Lower lobe of right lung (tissue), 2 donors: ENCODE data around the gene ECPAS. TPM values are rescaled to one million over a fixed set of nuclear protein-coding genes. Genes with fewer than 3 reads are reported as not detected.

Experiments used
- ATAC-seq, 2 donors: fragments of 200-7000 bp; cut with Tn5 transposase; one replicate each; pipeline ENCODE4 v1.9.1; 2020 to 2022; ENCODE audit warnings: mild to moderate bottlenecking in 2 of 2, moderate library complexity in 2 of 2
- DNase-seq: peaks from one replicate; pipeline ENCODE4 v3.0.0-alpha.2; 2020
- H3K27ac ChIP-seq: fragments of 200-600 bp; one replicate; pipeline ENCODE4 v1.8.0; 2022
- H3K27me3 ChIP-seq: fragments of 200-600 bp; one replicate; pipeline ENCODE4 v1.8.0; 2022; ENCODE audit warnings: low read depth
- H3K36me3 ChIP-seq: fragments of 200-600 bp; one replicate; pipeline ENCODE4 v1.8.0; 2022; ENCODE audit warnings: mild to moderate bottlenecking
- H3K4me1 ChIP-seq: fragments of 200-600 bp; one replicate; pipeline ENCODE4 v1.8.0; 2022
- H3K4me3 ChIP-seq: fragments of 200-600 bp; one replicate; pipeline ENCODE4 v1.8.0; 2022; ENCODE audit warnings: mild to moderate bottlenecking
- H3K9me3 ChIP-seq: fragments of 200-600 bp; one replicate; pipeline ENCODE4 v1.8.0; 2022
- CTCF ChIP-seq: fragments of 200-600 bp; IDR thresholded peaks from one replicate; pipeline ENCODE4 v1.8.0; 2022; ENCODE audit warnings: antibody characterized with exemption, mild to moderate bottlenecking
- intact Hi-C: fragments of 100-400 bp; cut with DNase I; formaldehyde crosslinking; loops from one replicate; pipeline ENCODE4 v1.11.0; 2022
- total RNA-seq: library from RNA; stranded (reverse); fragmentation: NEBNext Ultra II Directional; extraction: Animal tissue kit (Norgen Biotek cat#: 25700); gene quantifications from one replicate; pipeline ENCODE4 v1.2.1, GENCODE V29; 2021
- donor health status: DM: no; HTN: yes; CAD: no; lungs with severe emphysema.

The ECPAS gene
- total RNA-seq, 1 donor from 2014 or later: 97.1 TPM

- Histone ChIP-seq H3K36me3 (peaks cover 74% of the 10 kb centered on the region), H3K27ac (no peak overlapping the region), H3K9me3 (peaks cover 17% of the 10 kb centered on the region), H3K27me3 (no peaks in the 10 kb centered on the region), H3K4me3 (no peak overlapping the region), H3K4me1 (no peaks in the 10 kb centered on the region)
- DNase-seq (no peak), ATAC-seq (peak; percentile 66 to 69)
- peak; percentile 31 for TF ChIP-seq CTCF
- intact Hi-C loops: no loop called here
These were observed 84.2 kb downstream of the ECPAS start for GRCh38 chr9:111399772-111400563.

GRCh38 chr9:111399211-111399739 is 84.9 kb downstream of the ECPAS start:
- intact Hi-C loops: no loop called here
- no peak for DNase-seq
- peak; percentile 29 to 30 for ATAC-seq
- H3K9me3 ChIP-seq: peaks cover 17% of the 10 kb centered on the region
- TF ChIP-seq CTCF: no peak
- no peak overlapping the region for H3K4me3 ChIP-seq
- peaks cover 75% of the 10 kb centered on the region for H3K36me3 ChIP-seq
- no peaks in the 10 kb centered on the region for H3K27me3 ChIP-seq
- H3K27ac ChIP-seq: no peak overlapping the region
- H3K4me1 ChIP-seq: no peaks in the 10 kb centered on the region

GRCh38 chr9:111393971-111394370 is 90.2 kb downstream of the ECPAS start:
- intact Hi-C loops: no loop called here
- DNase-seq (no peak), ATAC-seq (no peak)
- H3K4me3 ChIP-seq: no peak overlapping the region
- no peak overlapping the region for H3K27ac ChIP-seq
- no peaks in the 10 kb centered on the region for H3K9me3 ChIP-seq
- peaks cover 96% of the 10 kb centered on the region for H3K36me3 ChIP-seq
- H3K4me1 ChIP-seq: no peaks in the 10 kb centered on the region
- no peak for TF ChIP-seq CTCF
- H3K27me3 ChIP-seq: no peaks in the 10 kb centered on the region

- H3K9me3 ChIP-seq: no peaks in the 10 kb centered on the region
- ATAC-seq: no peak
These were observed 94.8 kb downstream of the ECPAS start for GRCh38 chr9:111389406-111389805.

GRCh38 chr9:111386386-111386785 is 97.8 kb downstream of the ECPAS start:
- ATAC-seq: no peak
- no peaks in the 10 kb centered on the region for H3K9me3 ChIP-seq
- H3K27ac ChIP-seq: no peak overlapping the region
- H3K4me3 ChIP-seq: no peak overlapping the region
- H3K4me1 ChIP-seq: no peaks in the 10 kb centered on the region
- H3K27me3 ChIP-seq: no peaks in the 10 kb centered on the region
- H3K36me3 ChIP-seq: peaks cover 99% of the 10 kb centered on the region
- TF ChIP-seq CTCF: no peak
- intact Hi-C loops: no loop called here
- no peak for DNase-seq

More at GRCh38 chr9:111389406-111389805, 94.8 kb downstream of the ECPAS start:
- Histone ChIP-seq H3K4me3 (no peak overlapping the region), H3K36me3 (peaks cover 100% of the 10 kb centered on the region), H3K27me3 (no peaks in the 10 kb centered on the region), H3K4me1 (no peaks in the 10 kb centered on the region), H3K27ac (no peak overlapping the region)
- no peak for TF ChIP-seq CTCF
- no peak for DNase-seq
- intact Hi-C loops: no loop called here
